GM21619 (cell line): ENCODE measurements around the gene DOK3.

ENCODE experiments used
- ATAC-seq: cut with Tn5 transposase; IDR thresholded peaks from one replicate; pipeline ENCODE4 v1.9.1; 2021; ENCODE audit not compliant: unreplicated experiment

The DOK3 gene

GRCh38 chr5:177509381-177509951 is at the start of gene DOK3:
Gene DOK3 (minus strand): TSS chr5:177509826. CDS start chr5:177509540, 286 bp downstream.
- ATAC-seq = peak; percentile 21

GRCh38 chr5:177557796-177558195 is 48.2 kb upstream of the DOK3 start:
- ATAC-seq = no peak

GRCh38 chr5:177557041-177557647 is 47.5 kb upstream of the DOK3 start:
- ATAC-seq = no peak

GRCh38 chr5:177555665-177556064 is 46.0 kb upstream of the DOK3 start:
- no peak for ATAC-seq

- no peak for ATAC-seq
Observed at GRCh38 chr5:177555228-177555627, 45.6 kb upstream of the DOK3 start.

- peak; percentile 92 for ATAC-seq
Observed at GRCh38 chr5:177554474-177555111, 45.0 kb upstream of the DOK3 start, which contains the start of gene FAM193B. Gene FAM193B (minus strand): TSS chr5:177554563. CDS start chr5:177554458, 105 bp downstream.

GRCh38 chr5:177553671-177554429 is 44.2 kb upstream of the DOK3 start:
- ATAC-seq = peak; percentile 35

GRCh38 chr5:177552839-177553455 is 43.3 kb upstream of the DOK3 start:
- ATAC-seq = no peak

- ATAC-seq = no peak
Observed at GRCh38 chr5:177550122-177550521, 40.5 kb upstream of the DOK3 start.

- ATAC-seq = no peak
Observed at GRCh38 chr5:177548495-177548894, 38.9 kb upstream of the DOK3 start.

- no peak for ATAC-seq
Observed at GRCh38 chr5:177547736-177548135, 38.1 kb upstream of the DOK3 start.

- no peak for ATAC-seq
Observed at GRCh38 chr5:177546258-177546741, 36.7 kb upstream of the DOK3 start.

GRCh38 chr5:177545487-177546257 is 36.0 kb upstream of the DOK3 start:
- ATAC-seq = no peak

GRCh38 chr5:177542816-177543465 is 33.3 kb upstream of the DOK3 start:
- no peak for ATAC-seq

GRCh38 chr5:177540438-177540837 is 30.8 kb upstream of the DOK3 start:
- no peak for ATAC-seq

GRCh38 chr5:177539411-177539810 is 29.8 kb upstream of the DOK3 start:
- no peak for ATAC-seq

GRCh38 chr5:177538876-177539275 is 29.2 kb upstream of the DOK3 start:
- no peak for ATAC-seq

GRCh38 chr5:177537389-177538361 is 28.0 kb upstream of the DOK3 start:
- no peak for ATAC-seq

GRCh38 chr5:177536386-177536785 is 26.8 kb upstream of the DOK3 start:
- ATAC-seq = no peak
